Heart left ventricle (tissue), 13 donors: ENCODE measurements around the gene RSPH1.

Experiments
- CTCF ChIP-seq, 12 donors: fragments of 200-600 bp; sonication (generic) in 4 of 12; IDR thresholded peaks; one replicate each; pipeline versions ENCODE4 v1.5.0 to v1.8.0; 2018 to 2022; ENCODE audit warnings: antibody characterized with exemption in 12 of 12, mild to moderate bottlenecking in 5 of 12
- POLR2A ChIP-seq, 2 donors: fragments of 450-650 bp; IDR thresholded peaks; one replicate each; pipeline ENCODE4 v1.6.1; 2017; ENCODE audit warnings: antibody characterized with exemption in 2 of 2, mild to moderate bottlenecking in 2 of 2, moderate library complexity in 2 of 2
- donor health status: ischemic (EF 13 %, LVEDD 7.1; RV severe dilation, severe dysfunction).
- donor health status: DM: no; HTN: yes; CAD: no.
- donor health status: DM: no; HTN: no; CAD: no.
- donor health status: ischemic (EF 25% LVEDD 6.9; RV normal size, moderate dysfunction).
- donor health status: ischemic (EF 25% LVEDD 5.7; RV mildly dilated, moderate dysfunction).
- donor health status: ischemic (EF 35%, LVEDD 5.7; RV mildly dilated, moderate dysfunction).
- donor health status: nonischemic (EF 11% LVEDD 7.7; RV severe dilation, severe dysfunction).
- donor health status: DM: yes; HTN: yes; CAD: no.
- donor health status: PGD.
- donor health status: ischemic (EF 29% LVEDD 5.4; RV normal size, mild dysfunction).
- donor health status: nonischemic (EF 23%, LVEDD 6.1; RV moderate dilation, normal function).

GRCh38 chr21:42540396-42540795, 44.4 kb upstream of the RSPH1 start:
- TF ChIP-seq CTCF (IDR thresholded peaks at IDR 0.05) (no peak), POLR2A (IDR thresholded peaks at IDR 0.05) (no peak)
